GM23338 (cell line): ENCODE data around the gene PREP. TPM values are rescaled to one million over a fixed set of nuclear protein-coding genes. Genes with fewer than 3 reads are reported as not detected.
A peak's percentile ranks its signal among the peaks of the same experiment; 100 is the strongest.

Source experiments
- ATAC-seq: fragments of 200-7000 bp; cut with Tn5 transposase; 3 replicates; pipeline ENCODE4 v1.9.1; 2020
- DNase-seq: peaks from one replicate; pipeline ENCODE4 v3.0.0-alpha.2; 2015; ENCODE audit warnings: low spot score
- H2AFZ ChIP-seq: fragments of 200-600 bp; sonication (generic); 2 replicates; pipeline ENCODE4 v1.8.0; 2016; ENCODE audit warnings: antibody characterized with exemption, mild to moderate bottlenecking, moderate library complexity
- H3F3A ChIP-seq: fragments of 200-600 bp; sonication (generic); replicated peaks from 2 replicates; pipeline ENCODE4 v1.8.0; 2017; ENCODE audit warnings: antibody characterized with exemption, mixed run types, low read depth
- H3K27ac ChIP-seq: fragments of 200-600 bp; sonication (generic); 2 replicates; pipeline ENCODE4 v1.6.1; 2016; ENCODE audit warnings: low read depth
- H3K27me3 ChIP-seq: fragments of 200-600 bp; sonication (generic); 2 replicates; pipeline ENCODE4 v1.8.0; 2016; ENCODE audit warnings: mild to moderate bottlenecking, mixed run types, moderate library complexity; ENCODE audit not compliant: insufficient read depth
- H3K36me3 ChIP-seq: fragments of 200-600 bp; sonication (generic); 2 replicates; pipeline ENCODE4 v1.8.0; 2016; ENCODE audit warnings: mild to moderate bottlenecking; ENCODE audit not compliant: insufficient read depth
- H3K4me1 ChIP-seq: fragments of 200-600 bp; sonication (generic); 2 replicates; pipeline ENCODE4 v1.8.0; 2016; ENCODE audit warnings: mild to moderate bottlenecking, moderate library complexity; ENCODE audit not compliant: insufficient read depth
- H3K4me2 ChIP-seq: fragments of 200-600 bp; sonication (generic); 2 replicates; pipeline ENCODE4 v1.7.1; 2017; ENCODE audit warnings: mixed run types
- H3K4me3 ChIP-seq: fragments of 200-600 bp; sonication (generic); 2 replicates; pipeline ENCODE4 v1.6.1; 2016; ENCODE audit warnings: mixed run types
- H3K79me2 ChIP-seq: fragments of 200-600 bp; sonication (generic); replicated peaks from 2 replicates; pipeline ENCODE4 v1.8.0; 2017; ENCODE audit warnings: mild to moderate bottlenecking; ENCODE audit not compliant: insufficient read depth
- H3K9me2 ChIP-seq: fragments of 200-600 bp; sonication (generic); 2 replicates; pipeline ENCODE4 v1.8.0; 2017; ENCODE audit not compliant: insufficient read depth
- H4K20me1 ChIP-seq: fragments of 200-600 bp; sonication (generic); replicated peaks from 2 replicates; pipeline ENCODE4 v1.8.0; 2017; ENCODE audit warnings: mild to moderate bottlenecking; ENCODE audit not compliant: insufficient read depth
- H3K27ac Mint-ChIP-seq: 2 replicates; pipeline ENCODE4 v1.8.0; 2020; ENCODE audit warnings: inconsistent platforms, mild to moderate bottlenecking, moderate library complexity, mixed read lengths
- H3K27me3 Mint-ChIP-seq: 3 replicates; pipeline ENCODE4 v1.8.0; 2022; ENCODE audit warnings: low read depth, mild to moderate bottlenecking, moderate library complexity, mixed read lengths, inconsistent platforms; ENCODE audit not compliant: insufficient read depth, poor library complexity
- H3K36me3 Mint-ChIP-seq: 3 replicates; pipeline ENCODE4 v1.8.0; 2021; ENCODE audit warnings: low read depth, mild to moderate bottlenecking, inconsistent platforms, moderate library complexity, mixed read lengths
- H3K4me1 Mint-ChIP-seq: 3 replicates; pipeline ENCODE4 v1.8.0; 2020; ENCODE audit warnings: mild to moderate bottlenecking, inconsistent platforms, mixed read lengths
- H3K4me3 Mint-ChIP-seq: 3 replicates; pipeline ENCODE4 v1.8.0; 2021; ENCODE audit warnings: moderate library complexity, mild to moderate bottlenecking, inconsistent platforms, mixed read lengths
- H3K9me3 Mint-ChIP-seq: 3 replicates; pipeline ENCODE4 v1.8.0; 2020; ENCODE audit warnings: moderate library complexity, mild to moderate bottlenecking, inconsistent platforms, mixed read lengths
- EZH2phosphoT487 ChIP-seq: fragments of 200-600 bp; sonication (generic); IDR thresholded peaks from one replicate; pipeline ENCODE4 v1.8.1; 2018; ENCODE audit warnings: antibody characterized with exemption; ENCODE audit not compliant: unreplicated experiment
- NANOG ChIP-seq: IDR thresholded peaks from 2 replicates; pipeline ENCODE4 v1.6.1; 2016; ENCODE audit warnings: antibody characterized with exemption, borderline replicate concordance
- POLR2AphosphoS5 ChIP-seq: IDR thresholded peaks from 2 replicates; pipeline ENCODE4 v1.6.1; 2016; ENCODE audit warnings: antibody characterized with exemption, low read depth
- ZNF114 ChIP-seq: fragments of 250-450 bp; sonication (Bioruptor Pico); IDR thresholded peaks from 2 replicates; pipeline ENCODE4 v1.5.0; 2020; ENCODE audit warnings: mild to moderate bottlenecking, moderate library complexity
- ZNF331 ChIP-seq: fragments of 250-450 bp; sonication (Bioruptor Pico); IDR thresholded peaks from 2 replicates; pipeline ENCODE4 v1.5.0; 2020; ENCODE audit warnings: low read depth, mild to moderate bottlenecking, moderate library complexity
- ZNF462 ChIP-seq: fragments of 250-450 bp; sonication (Bioruptor Pico); IDR thresholded peaks from 2 replicates; pipeline ENCODE4 v1.5.0; 2020; ENCODE audit warnings: mild to moderate bottlenecking, moderate library complexity
- polyA plus RNA-seq: library from polyadenylated mRNA; unstranded; fragments of >200 nt; fragmentation: Nextera tagmentation; extraction: Ambion mirVana; gene quantifications from 2 replicates; pipeline ENCODE4 v1.2.1, GENCODE V29; 2016
- total RNA-seq: library from RNA; depleted of rRNA; stranded (reverse); fragments of >200 nt; shearing (Covaris generic); gene quantifications from 2 replicates; pipeline ENCODE4 v1.2.3, GENCODE V29; 2014
- TF ChIP-seq, protein P1 (sequence below): IDR thresholded peaks from one replicate; pipeline ENCODE4 v1.6.1; 2018; ENCODE audit warnings: antibody characterized with exemption; ENCODE audit not compliant: unreplicated experiment

PREP gene
- total and polyA plus RNA-seq, 2 experiments from 2014 or later: 28.5 to 52.7 TPM

- TF ChIP-seq, protein P1, sequence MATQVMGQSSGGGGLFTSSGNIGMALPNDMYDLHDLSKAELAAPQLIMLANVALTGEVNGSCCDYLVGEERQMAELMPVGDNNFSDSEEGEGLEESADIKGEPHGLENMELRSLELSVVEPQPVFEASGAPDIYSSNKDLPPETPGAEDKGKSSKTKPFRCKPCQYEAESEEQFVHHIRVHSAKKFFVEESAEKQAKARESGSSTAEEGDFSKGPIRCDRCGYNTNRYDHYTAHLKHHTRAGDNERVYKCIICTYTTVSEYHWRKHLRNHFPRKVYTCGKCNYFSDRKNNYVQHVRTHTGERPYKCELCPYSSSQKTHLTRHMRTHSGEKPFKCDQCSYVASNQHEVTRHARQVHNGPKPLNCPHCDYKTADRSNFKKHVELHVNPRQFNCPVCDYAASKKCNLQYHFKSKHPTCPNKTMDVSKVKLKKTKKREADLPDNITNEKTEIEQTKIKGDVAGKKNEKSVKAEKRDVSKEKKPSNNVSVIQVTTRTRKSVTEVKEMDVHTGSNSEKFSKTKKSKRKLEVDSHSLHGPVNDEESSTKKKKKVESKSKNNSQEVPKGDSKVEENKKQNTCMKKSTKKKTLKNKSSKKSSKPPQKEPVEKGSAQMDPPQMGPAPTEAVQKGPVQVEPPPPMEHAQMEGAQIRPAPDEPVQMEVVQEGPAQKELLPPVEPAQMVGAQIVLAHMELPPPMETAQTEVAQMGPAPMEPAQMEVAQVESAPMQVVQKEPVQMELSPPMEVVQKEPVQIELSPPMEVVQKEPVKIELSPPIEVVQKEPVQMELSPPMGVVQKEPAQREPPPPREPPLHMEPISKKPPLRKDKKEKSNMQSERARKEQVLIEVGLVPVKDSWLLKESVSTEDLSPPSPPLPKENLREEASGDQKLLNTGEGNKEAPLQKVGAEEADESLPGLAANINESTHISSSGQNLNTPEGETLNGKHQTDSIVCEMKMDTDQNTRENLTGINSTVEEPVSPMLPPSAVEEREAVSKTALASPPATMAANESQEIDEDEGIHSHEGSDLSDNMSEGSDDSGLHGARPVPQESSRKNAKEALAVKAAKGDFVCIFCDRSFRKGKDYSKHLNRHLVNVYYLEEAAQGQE: no peak
- TF ChIP-seq ZNF331: no peak
- TF ChIP-seq NANOG: no peak
- no peak for TF ChIP-seq ZNF462
Measured at GRCh38 chr6:105274678-105275077, 128.2 kb downstream of the PREP start (continued).

DNA sequence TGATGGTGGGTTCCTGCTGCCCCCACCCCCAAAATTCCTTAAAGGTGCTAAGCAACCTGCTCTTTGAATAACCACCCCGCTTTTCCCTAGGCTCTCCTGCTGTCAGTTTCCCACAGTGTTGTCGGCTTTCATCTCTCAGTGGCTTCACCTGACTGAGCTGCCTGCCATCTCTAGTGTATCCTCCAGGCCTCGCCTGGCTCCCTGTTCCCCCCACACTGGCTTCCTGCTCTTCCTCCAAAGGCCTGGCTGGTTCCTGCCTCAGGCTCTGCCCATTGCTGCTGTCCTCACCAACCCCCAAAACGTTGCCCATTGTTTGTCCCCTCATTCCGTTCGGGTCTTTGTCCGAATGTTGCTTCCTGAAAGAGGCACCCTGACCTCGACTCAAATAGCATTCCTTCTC lies 129.3 kb downstream of the PREP start:
- ATAC-seq (peak; percentile 72), DNase-seq (peak; percentile 16)
- H2AFZ ChIP-seq: no peak overlapping the region
- H3K79me2 ChIP-seq: no peaks in the 10 kb centered on the region
- peaks cover 27% of the 10 kb centered on the region for H3K36me3 Mint-ChIP-seq
- H4K20me1 ChIP-seq: no peaks in the 10 kb centered on the region
- no peak overlapping the region for H3K4me2 ChIP-seq
- H3K27me3 Mint-ChIP-seq: no peaks in the 10 kb centered on the region
- H3K27ac Mint-ChIP-seq: peak overlapping the region; percentile 76
- H3K27ac ChIP-seq: no peak overlapping the region
- no peaks in the 10 kb centered on the region for H3K9me2 ChIP-seq
- no peak overlapping the region for H3K4me3 ChIP-seq
- peaks cover 18% of the 10 kb centered on the region for H3K4me1 Mint-ChIP-seq
- 0 out of 2 replicates have a peak, but pooled peaks cover 7% of the 10 kb centered on the region for H3K36me3 ChIP-seq
- 0 out of 2 replicates have a peak, but pooled peaks cover 14% of the 10 kb centered on the region for H3K4me1 ChIP-seq
- no peaks in the 10 kb centered on the region for H3K27me3 ChIP-seq
- H3K4me3 Mint-ChIP-seq: no peak overlapping the region; the same call in 2 of the 3 replicates
- H3K9me3 Mint-ChIP-seq: no peaks in the 10 kb centered on the region
- H3F3A ChIP-seq: no peaks in the 10 kb centered on the region
- TF ChIP-seq POLR2AphosphoS5 (no peak), EZH2phosphoT487 (no peak), ZNF114 (no peak), ZNF462 (no peak)
